ENCODE results near the gene XPR1.
"Not testable (repeated sequence)": the region's sequence is repeated elsewhere in the genome, so short reads cannot be mapped to it uniquely, and the experiment has no call there.

Gene XPR1

GRCh38 chr1:180727751-180728150 is 95.9 kb downstream of the XPR1 start:
- in situ Hi-C loops (cut with MboI; ENCODE audit: low sequenced_read_pairs), result not testable (repeated sequence)

DNA sequence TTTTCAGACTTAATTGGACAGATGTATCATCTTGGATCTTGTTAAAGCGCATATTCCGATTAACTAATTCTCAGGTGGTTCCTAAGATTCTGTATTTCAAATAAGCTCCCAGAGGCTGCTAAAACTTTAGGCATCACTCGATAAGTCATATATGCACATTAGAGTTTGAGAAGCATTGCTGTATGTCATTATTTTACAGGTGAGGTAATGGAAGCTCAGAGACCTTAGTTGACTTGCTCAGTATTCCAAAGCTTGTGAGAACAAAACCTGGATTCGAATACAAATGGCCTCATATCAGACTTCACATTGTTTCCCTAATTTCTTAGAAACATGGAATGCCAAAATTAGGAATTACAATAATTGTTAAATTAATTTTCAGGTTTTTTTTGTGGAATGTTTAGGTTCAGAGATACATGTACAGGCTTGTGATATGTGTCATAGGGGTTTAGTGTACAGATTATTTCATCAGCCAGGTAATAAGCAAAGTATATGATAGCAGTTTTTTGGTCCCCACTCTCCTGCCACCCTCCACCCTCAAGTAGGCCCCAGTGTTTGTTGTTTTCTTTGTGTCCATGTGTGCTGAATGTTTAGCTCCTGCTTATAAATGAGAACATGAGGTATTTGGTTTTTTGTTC is 96.8 kb downstream of the XPR1 start:
- in situ Hi-C loops (cut with MboI; ENCODE audit: low sequenced_read_pairs), result no loop called here
- no peaks in the 10 kb centered on the region for H3K27me3 ChIP-seq (ENCODE audit: low read depth)

More at GRCh38 chr1:180727751-180728150, 95.9 kb downstream of the XPR1 start:
- not testable (repeated sequence) for H3K9me3 ChIP-seq; DNase-seq (ENCODE audit: low spot score in 2 of 2); H3K36me3 ChIP-seq (replicated peaks); H3K4me1 ChIP-seq; H3K27me3 ChIP-seq (ENCODE audit: low read depth); H3K4me3 ChIP-seq

GRCh38 chr1:180731131-180731530 is 99.3 kb downstream of the XPR1 start:
- in situ Hi-C loops (cut with MboI; ENCODE audit: low sequenced_read_pairs), result no loop called here

More for the DNA sequence above, 96.8 kb downstream of the XPR1 start:
- Histone ChIP-seq H3K36me3 (replicated peaks) (no peaks in the 10 kb centered on the region), H3K4me1 (no peaks in the 10 kb centered on the region), H3K4me3 (no peak overlapping the region), H3K9me3 (no peaks in the 10 kb centered on the region; the same call in 1 of the 2 replicates)
- no peak for DNase-seq (ENCODE audit: low spot score in 2 of 2)

DNA sequence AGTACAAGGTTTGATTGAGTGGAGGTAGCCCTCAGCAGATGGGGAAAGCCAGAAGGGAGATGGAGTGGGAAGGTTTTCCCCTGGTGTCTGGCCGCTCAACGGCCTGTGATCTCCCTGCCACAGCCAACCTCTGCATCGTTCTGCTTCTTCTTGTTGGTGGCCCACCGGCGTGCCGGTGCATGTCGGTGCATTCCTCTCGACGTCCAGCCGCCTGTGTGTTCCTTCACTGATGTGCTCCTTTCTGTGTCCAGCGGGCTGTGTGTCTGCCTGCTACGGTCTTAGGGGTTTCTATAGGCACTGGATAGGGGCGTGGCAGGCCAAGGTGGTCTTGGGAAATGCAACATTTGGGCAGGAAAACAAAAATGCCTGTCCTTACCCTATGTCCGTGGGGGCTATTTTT is 101.0 kb downstream of the XPR1 start:
- DNase-seq (ENCODE audit: low spot score in 2 of 2), result no peak
- no peaks in the 10 kb centered on the region for H3K27me3 ChIP-seq (ENCODE audit: low read depth)
- no peaks in the 10 kb centered on the region; the same call in 1 of the 2 replicates for H3K9me3 ChIP-seq
- H3K36me3 ChIP-seq (replicated peaks), result no peaks in the 10 kb centered on the region
- in situ Hi-C loops (cut with MboI; ENCODE audit: low sequenced_read_pairs), result no loop called here
- no peak overlapping the region for H3K4me3 ChIP-seq
- no peaks in the 10 kb centered on the region for H3K4me1 ChIP-seq

More at GRCh38 chr1:180731131-180731530, 99.3 kb downstream of the XPR1 start:
- H3K4me1 ChIP-seq, result no peaks in the 10 kb centered on the region
- H3K36me3 ChIP-seq (replicated peaks), result no peaks in the 10 kb centered on the region
- no peaks in the 10 kb centered on the region for H3K27me3 ChIP-seq (ENCODE audit: low read depth)
- no peak overlapping the region for H3K4me3 ChIP-seq
- no peaks in the 10 kb centered on the region; the same call in 1 of the 2 replicates for H3K9me3 ChIP-seq
- DNase-seq (ENCODE audit: low spot score in 2 of 2), result no peak

DNA sequence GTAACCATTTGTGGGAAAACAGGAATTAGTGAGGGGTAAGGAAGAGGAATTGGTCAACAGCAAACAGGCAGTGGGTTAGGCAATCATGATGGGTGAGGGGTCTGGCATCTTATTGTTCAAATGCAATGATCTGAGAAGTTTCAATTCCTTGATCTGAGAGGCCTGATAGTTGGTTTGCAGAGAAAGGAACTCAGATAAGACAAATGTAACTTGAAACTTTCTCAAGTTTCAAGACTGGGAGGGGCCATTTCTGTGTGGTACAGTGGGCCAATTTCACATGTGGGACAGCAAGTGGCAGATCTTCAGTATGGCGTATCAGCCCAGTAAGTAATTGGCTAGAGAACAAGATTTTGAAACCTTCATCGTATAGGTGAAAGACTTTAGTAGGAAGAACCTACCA is 102.5 kb downstream of the XPR1 start:
- Histone ChIP-seq H3K4me3 (no peak overlapping the region), H3K9me3 (no peaks in the 10 kb centered on the region; the same call in 1 of the 2 replicates), H3K27me3 (ENCODE audit: low read depth) (no peaks in the 10 kb centered on the region), H3K36me3 (replicated peaks) (no peaks in the 10 kb centered on the region), H3K4me1 (no peaks in the 10 kb centered on the region)
- no peak for DNase-seq (ENCODE audit: low spot score in 2 of 2)
- in situ Hi-C loops (cut with MboI; ENCODE audit: low sequenced_read_pairs), result no loop called here

DNA sequence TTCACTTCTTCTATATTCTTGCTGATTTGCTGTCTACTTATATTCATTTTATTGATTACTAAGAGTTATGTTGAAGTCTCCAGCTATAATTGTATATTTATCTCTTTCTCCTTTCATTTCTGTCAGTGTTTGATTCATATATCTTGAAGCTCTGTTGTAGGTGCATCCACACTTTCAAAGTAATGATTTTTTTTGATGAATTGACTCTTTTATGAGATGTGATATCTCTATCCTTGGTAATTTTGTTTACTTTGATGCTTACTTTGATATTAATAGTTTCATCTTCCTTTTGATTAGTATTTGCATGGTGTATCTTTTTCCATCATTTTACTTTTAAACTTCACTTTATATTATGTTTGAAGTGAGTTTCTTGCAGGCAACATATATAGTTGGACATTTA is 110.8 kb downstream of the XPR1 start:
- Histone ChIP-seq H3K4me3 (no peak overlapping the region), H3K4me1 (no peaks in the 10 kb centered on the region), H3K9me3 (peaks cover 3% of the 10 kb centered on the region; the same call in 1 of the 2 replicates), H3K27me3 (ENCODE audit: low read depth) (no peaks in the 10 kb centered on the region), H3K36me3 (replicated peaks) (no peaks in the 10 kb centered on the region)
- no peak for DNase-seq (ENCODE audit: low spot score in 2 of 2)
- in situ Hi-C loops (cut with MboI; ENCODE audit: low sequenced_read_pairs), result no loop called here

DNA sequence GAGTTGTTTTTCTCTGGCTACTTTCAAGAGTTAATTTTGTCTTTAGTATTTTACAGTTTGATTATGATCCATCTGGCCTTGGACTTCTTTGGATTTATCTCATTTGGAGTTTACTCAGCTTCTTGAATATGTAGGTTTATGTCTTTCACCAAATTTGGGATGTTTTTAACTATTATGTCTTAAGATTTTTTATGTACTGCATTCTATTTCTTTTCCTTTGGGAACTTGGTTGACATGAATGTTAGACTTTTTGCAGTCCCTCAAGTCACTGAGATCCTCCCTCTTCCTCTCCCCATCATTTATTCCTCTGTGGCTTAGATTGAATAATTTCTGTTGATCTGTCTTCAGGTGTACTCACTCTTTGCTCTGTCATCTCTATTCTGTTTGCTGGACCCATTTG is 112.0 kb downstream of the XPR1 start:
- in situ Hi-C loops (cut with MboI; ENCODE audit: low sequenced_read_pairs), result no loop called here
- no peaks in the 10 kb centered on the region for H3K27me3 ChIP-seq (ENCODE audit: low read depth)
- DNase-seq (ENCODE audit: low spot score in 2 of 2), result no peak
- no peak overlapping the region for H3K4me3 ChIP-seq
- no peaks in the 10 kb centered on the region for H3K36me3 ChIP-seq (replicated peaks)
- no peaks in the 10 kb centered on the region for H3K4me1 ChIP-seq
- H3K9me3 ChIP-seq, result peaks cover 3% of the 10 kb centered on the region; the same call in 1 of the 2 replicates

DNA sequence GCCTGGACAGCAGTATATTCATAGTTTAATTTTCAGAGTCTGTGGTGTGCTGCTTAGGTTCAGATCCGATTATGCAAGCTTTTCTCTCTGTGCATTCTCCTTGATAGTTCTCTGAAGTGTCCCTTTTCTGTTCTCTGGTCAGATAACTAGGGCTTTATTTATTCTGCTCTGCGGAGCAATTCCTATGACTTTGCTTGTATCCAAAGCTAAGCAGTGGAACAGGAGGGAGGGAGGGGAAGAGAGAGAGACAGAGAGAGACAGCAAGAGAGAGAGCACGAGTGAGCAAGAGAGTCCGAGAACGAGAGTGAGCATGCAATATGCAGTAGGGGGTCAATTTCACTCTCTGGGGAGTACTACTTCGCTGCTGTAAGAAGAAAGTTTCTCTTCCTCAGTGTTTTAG is 113.3 kb downstream of the XPR1 start:
- Histone ChIP-seq H3K27me3 (ENCODE audit: low read depth) (no peaks in the 10 kb centered on the region), H3K9me3 (peaks cover 3% of the 10 kb centered on the region; the same call in 1 of the 2 replicates), H3K4me3 (no peak overlapping the region), H3K4me1 (no peaks in the 10 kb centered on the region), H3K36me3 (replicated peaks) (no peaks in the 10 kb centered on the region)
- in situ Hi-C loops (cut with MboI; ENCODE audit: low sequenced_read_pairs), result no loop called here
- DNase-seq (ENCODE audit: low spot score in 2 of 2), result no peak

DNA sequence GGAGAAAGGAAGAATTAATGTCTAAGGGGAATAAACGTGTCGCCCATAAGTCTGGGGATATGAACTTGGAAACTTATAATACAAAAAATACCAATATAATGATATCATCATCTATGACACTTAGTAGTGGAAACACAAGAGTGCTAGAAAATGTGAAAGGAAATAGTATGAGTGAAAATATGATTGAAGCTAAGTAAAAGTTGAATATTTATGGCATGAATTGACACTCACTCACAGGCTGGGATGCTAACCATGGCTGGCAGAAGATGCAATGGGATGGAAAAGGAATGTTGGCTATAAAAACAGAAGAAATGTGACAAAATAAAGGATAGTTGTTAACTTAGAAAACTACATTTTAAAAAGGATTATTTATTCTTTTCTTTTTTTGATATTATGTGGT is 120.1 kb downstream of the XPR1 start:
- H3K4me1 ChIP-seq, result no peaks in the 10 kb centered on the region
- in situ Hi-C loops (cut with MboI; ENCODE audit: low sequenced_read_pairs), result no loop called here
- H3K9me3 ChIP-seq, result no peaks in the 10 kb centered on the region
- no peak overlapping the region for H3K4me3 ChIP-seq
- H3K27me3 ChIP-seq (ENCODE audit: low read depth), result no peaks in the 10 kb centered on the region
- no peaks in the 10 kb centered on the region for H3K36me3 ChIP-seq (replicated peaks)
- DNase-seq (ENCODE audit: low spot score in 2 of 2), result no peak

GRCh38 chr1:180754453-180754852 is 122.6 kb downstream of the XPR1 start:
- in situ Hi-C loops (cut with MboI; ENCODE audit: low sequenced_read_pairs), result no loop called here

GRCh38 chr1:180757657-180758056 is 125.8 kb downstream of the XPR1 start:
- Histone ChIP-seq H3K36me3 (replicated peaks) (no peaks in the 10 kb centered on the region), H3K9me3 (peaks cover 2% of the 10 kb centered on the region; the same call in 1 of the 2 replicates), H3K4me1 (no peaks in the 10 kb centered on the region), H3K4me3 (no peak overlapping the region), H3K27me3 (ENCODE audit: low read depth) (no peaks in the 10 kb centered on the region)
- no peak for DNase-seq (ENCODE audit: low spot score in 2 of 2)
- in situ Hi-C loops (cut with MboI; ENCODE audit: low sequenced_read_pairs), result no loop called here

More at GRCh38 chr1:180754453-180754852, 122.6 kb downstream of the XPR1 start:
- Histone ChIP-seq H3K36me3 (replicated peaks) (no peaks in the 10 kb centered on the region), H3K4me3 (no peak overlapping the region), H3K9me3 (no peaks in the 10 kb centered on the region), H3K27me3 (ENCODE audit: low read depth) (no peaks in the 10 kb centered on the region), H3K4me1 (no peaks in the 10 kb centered on the region)
- DNase-seq (ENCODE audit: low spot score in 2 of 2), result no peak

- in situ Hi-C loops (cut with MboI; ENCODE audit: low sequenced_read_pairs), result no loop called here
- H3K9me3 ChIP-seq, result peaks cover 2% of the 10 kb centered on the region; the same call in 1 of the 2 replicates
- no peaks in the 10 kb centered on the region for H3K27me3 ChIP-seq (ENCODE audit: low read depth)
- no peaks in the 10 kb centered on the region for H3K36me3 ChIP-seq (replicated peaks)
- no peak for DNase-seq (ENCODE audit: low spot score in 2 of 2)
- H3K4me1 ChIP-seq, result no peaks in the 10 kb centered on the region
- no peak overlapping the region for H3K4me3 ChIP-seq
Observed at GRCh38 chr1:180762796-180763195, 131.0 kb downstream of the XPR1 start.

GRCh38 chr1:180765151-180765550 is 133.3 kb downstream of the XPR1 start:
- Histone ChIP-seq H3K36me3 (replicated peaks) (no peaks in the 10 kb centered on the region), H3K4me3 (no peak overlapping the region), H3K27me3 (ENCODE audit: low read depth) (no peaks in the 10 kb centered on the region), H3K9me3 (peaks cover under 1% of the 10 kb centered on the region; the same call in 1 of the 2 replicates), H3K4me1 (peaks cover 3% of the 10 kb centered on the region; the same call in 1 of the 2 replicates)
- in situ Hi-C loops (cut with MboI; ENCODE audit: low sequenced_read_pairs), result no loop called here
- no peak for DNase-seq (ENCODE audit: low spot score in 2 of 2)

- Histone ChIP-seq H3K36me3 (replicated peaks) (no peaks in the 10 kb centered on the region), H3K4me3 (no peak overlapping the region), H3K4me1 (peaks cover 3% of the 10 kb centered on the region; the same call in 1 of the 2 replicates), H3K27me3 (ENCODE audit: low read depth) (no peaks in the 10 kb centered on the region), H3K9me3 (no peaks in the 10 kb centered on the region)
- DNase-seq (ENCODE audit: low spot score in 2 of 2), result no peak
- in situ Hi-C loops (cut with MboI; ENCODE audit: low sequenced_read_pairs), result no loop called here
Observed at GRCh38 chr1:180769889-180770288, 138.1 kb downstream of the XPR1 start.
